GM12878 (cell line): ENCODE results near the gene CHST13. TPM values are rescaled to one million over a fixed set of nuclear protein-coding genes. Genes with fewer than 3 reads are reported as not detected.
A peak's percentile ranks its signal among the peaks of the same experiment; 100 is the strongest.

ENCODE experiments used
- ATAC-seq: fragments of 200-7000 bp; cut with Tn5 transposase; 3 replicates; pipeline ENCODE4 v1.9.1; 2020; ENCODE audit warnings: mild to moderate bottlenecking, moderate library complexity
- BruUV-seq: library from RNA; stranded (reverse); fragments of 400-500 nt; replicated peaks from 2 replicates; lab custom pipeline; 2021; lab: Mats Ljungman, UMichigan
- CTCF ChIA-PET: fragments of 300-600 bp; sonication (Branson Sonifier 250); formaldehyde crosslinking; extraction: SDS; loops from one replicate; lab custom pipeline; 2021; ENCODE audit warnings: inconsistent platforms; lab: Yijun Ruan, JAX
- POLR2A ChIA-PET: fragments of 350-600 bp; formaldehyde crosslinking; extraction: SDS; loops from one replicate; lab custom pipeline; 2021; ENCODE audit warnings: inconsistent platforms; lab: Charles Lee
- RAD21 ChIA-PET: fragments of 300-600 bp; sonication (Branson Sonifier 250); formaldehyde crosslinking; loops from one replicate; lab custom pipeline; 2023; ENCODE audit warnings: antibody characterized with exemption; ENCODE audit not compliant: unreplicated experiment; lab: Charles Lee
- SMC1A ChIA-PET: fragments of 300-600 bp; sonication (Branson Sonifier 250); formaldehyde crosslinking; loops from one replicate; lab custom pipeline; 2023; ENCODE audit not compliant: unreplicated experiment, uncharacterized antibody; lab: Charles Lee
- DNase-seq: peaks from one replicate; pipeline ENCODE4 v3.0.0-alpha.2; 2011; ENCODE audit warnings: low read depth, low spot score
- FAIRE-seq: peaks from 3 replicates; lab custom pipeline; 2011; peaks lifted over from hg19 to GRCh38; lab: Jason Lieb, UNC
- H2AFZ ChIP-seq: 2 replicates; pipeline ENCODE4 v1.6.0; 2011; ENCODE audit warnings: low read depth, low read length, control low read depth; ENCODE audit not compliant: control insufficient read depth
- H3K27ac ChIP-seq: 2 replicates; pipeline ENCODE4 v1.5.1; 2011; ENCODE audit warnings: control low read depth; ENCODE audit not compliant: control insufficient read depth, insufficient read depth
- H3K27me3 ChIP-seq, 2 experiments: replicated peaks in 1 of 2; 2 replicates each; pipeline versions ENCODE4 v1.6.0 to v1.6.1; 2011; ENCODE audit warnings: low read length in 1 of 2; ENCODE audit not compliant: control insufficient read depth in 2 of 2, insufficient read depth in 2 of 2
- H3K36me3 ChIP-seq, 2 experiments: 2 replicates each; pipeline ENCODE4 v1.5.1; 2011; ENCODE audit warnings: low read length in 1 of 2; ENCODE audit not compliant: control insufficient read depth in 2 of 2, insufficient read depth in 2 of 2
- H3K4me1 ChIP-seq: 2 replicates; pipeline ENCODE4 v1.6.1; 2011; ENCODE audit warnings: mild to moderate bottlenecking, low read length, moderate library complexity, mixed read lengths; ENCODE audit not compliant: control insufficient read depth, insufficient read depth
- H3K4me2 ChIP-seq: 2 replicates; pipeline ENCODE4 v1.6.0; 2011; ENCODE audit warnings: control low read depth; ENCODE audit not compliant: control insufficient read depth, insufficient read depth
- H3K4me3 ChIP-seq: fragments of 200-600 bp; sonication (generic); 2 replicates; pipeline ENCODE4 v1.5.1; 2016
- H3K79me2 ChIP-seq: 2 replicates; pipeline ENCODE4 v1.6.0; 2011; ENCODE audit warnings: low read length; ENCODE audit not compliant: control insufficient read depth, insufficient read depth
- H3K9ac ChIP-seq: 2 replicates; pipeline ENCODE4 v1.8.0; 2011; ENCODE audit warnings: low read length, control low read depth, mixed read lengths; ENCODE audit not compliant: control insufficient read depth, insufficient read depth
- H3K9me3 ChIP-seq: replicated peaks from 3 replicates; pipeline ENCODE4 v1.5.1; 2011; ENCODE audit warnings: mild to moderate bottlenecking, low read length; ENCODE audit not compliant: control insufficient read depth, insufficient read depth
- H4K20me1 ChIP-seq: 2 replicates; pipeline ENCODE4 v1.6.0; 2011; ENCODE audit not compliant: control insufficient read depth, insufficient read depth
- BHLHE40 ChIP-seq, 2 experiments: fragments of 450-650 bp in 1 of 2; IDR thresholded peaks; 2 replicates each; pipeline ENCODE4 v1.6.1; 2011 to 2017; ENCODE audit warnings: low read depth in 2 of 2, borderline replicate concordance in 1 of 2, improper control_type of control experiment in 1 of 2, low read length in 1 of 2, mild to moderate bottlenecking in 1 of 2
- CHD2 ChIP-seq: IDR thresholded peaks from 2 replicates; pipeline ENCODE4 v1.6.1; 2011; ENCODE audit warnings: low read depth, low read length, improper control_type of control experiment, borderline replicate concordance
- LARP7 ChIP-seq: fragments of 450-650 bp; IDR thresholded peaks from 2 replicates; pipeline ENCODE4 v1.6.1; 2017; ENCODE audit warnings: mild to moderate bottlenecking
- NR2C1 ChIP-seq: fragments of 450-650 bp; IDR thresholded peaks from 2 replicates; pipeline ENCODE4 v1.6.1; 2017; ENCODE audit warnings: antibody characterized with exemption, mild to moderate bottlenecking, moderate library complexity
- SMAD1 ChIP-seq: fragments of 450-650 bp; IDR thresholded peaks from 2 replicates; pipeline ENCODE4 v1.6.1; 2018; ENCODE audit warnings: mild to moderate bottlenecking, low read depth; ENCODE audit not compliant: partially characterized antibody
- SUPT20H ChIP-seq: IDR thresholded peaks from 2 replicates; pipeline ENCODE4 v1.6.1; 2011; ENCODE audit warnings: low read depth, mild to moderate bottlenecking, low read length, moderate library complexity, borderline replicate concordance; ENCODE audit not compliant: control insufficient read depth
- ZNF217 ChIP-seq: fragments of 450-650 bp; IDR thresholded peaks from 2 replicates; pipeline ENCODE4 v1.6.1; 2017; ENCODE audit warnings: antibody characterized with exemption, mild to moderate bottlenecking
- WGBS: methylation state at CpG from one replicate; pipeline ENCODE4 v1.1.6; 2016; ENCODE audit warnings: low lambda C conversion rate; ENCODE audit not compliant: insufficient replicate concordance, insufficient coverage; ENCODE audit errors: missing lambda C conversion rate; 5-methylcytosine and 5-hydroxymethylcytosine counted together
- in situ Hi-C: fragments of 300-500 bp; cut with MboI; formaldehyde crosslinking; loops from 9 replicates; pipeline ENCODE4 v1.14.3; 2018; ENCODE audit warnings: mixed read lengths
- intact Hi-C: fragments of 100-400 bp; cut with micrococcal nuclease; formaldehyde crosslinking; loops from one replicate; pipeline ENCODE4 v1.14.2; 2022; ENCODE audit not compliant: unreplicated experiment
- polyA plus RNA-seq, 11 experiments: library from polyadenylated mRNA; depleted of rRNA in 4 of 11; unstranded in 6 of 11; stranded (reverse) in 5 of 11; fragments of >200 nt; fragmentation: Nextera tagmentation in 4 of 11; fragmentation: Illumina TruSeq in 1 of 11; extraction: Ambion mirVana in 4 of 11; extraction: Trizol in 1 of 11; gene quantifications; 1 replicate in 1 of 11; 2 replicates in 10 of 11; pipeline versions ENCODE4 v1.2.1 to v1.2.3, GENCODE V29; 2011 to 2016; ENCODE audit warnings: inconsistent platforms in 2 of 11, missing spikeins in 2 of 11, low read depth in 1 of 11
- total RNA-seq, 4 experiments: library from RNA; depleted of rRNA in 3 of 4; stranded (reverse); fragments of >200 nt in 3 of 4; fragmentation: Illumina TruSeq in 1 of 4; extraction: Trizol in 1 of 4; gene quantifications; 2 replicates each; pipeline versions ENCODE4 v1.2.1 to v1.2.3, GENCODE V29; 2013 to 2021
- TF ChIP-seq, protein P1 (sequence below): fragments of 450-650 bp; IDR thresholded peaks from 2 replicates; pipeline ENCODE4 v1.6.1; 2017; ENCODE audit warnings: mild to moderate bottlenecking, moderate library complexity

Gene CHST13
- total and polyA plus RNA-seq, 10 of the 15 experiments (the other 5 are each of a cell fraction or from before 2014, with no cell fraction given): not detected

DNA sequence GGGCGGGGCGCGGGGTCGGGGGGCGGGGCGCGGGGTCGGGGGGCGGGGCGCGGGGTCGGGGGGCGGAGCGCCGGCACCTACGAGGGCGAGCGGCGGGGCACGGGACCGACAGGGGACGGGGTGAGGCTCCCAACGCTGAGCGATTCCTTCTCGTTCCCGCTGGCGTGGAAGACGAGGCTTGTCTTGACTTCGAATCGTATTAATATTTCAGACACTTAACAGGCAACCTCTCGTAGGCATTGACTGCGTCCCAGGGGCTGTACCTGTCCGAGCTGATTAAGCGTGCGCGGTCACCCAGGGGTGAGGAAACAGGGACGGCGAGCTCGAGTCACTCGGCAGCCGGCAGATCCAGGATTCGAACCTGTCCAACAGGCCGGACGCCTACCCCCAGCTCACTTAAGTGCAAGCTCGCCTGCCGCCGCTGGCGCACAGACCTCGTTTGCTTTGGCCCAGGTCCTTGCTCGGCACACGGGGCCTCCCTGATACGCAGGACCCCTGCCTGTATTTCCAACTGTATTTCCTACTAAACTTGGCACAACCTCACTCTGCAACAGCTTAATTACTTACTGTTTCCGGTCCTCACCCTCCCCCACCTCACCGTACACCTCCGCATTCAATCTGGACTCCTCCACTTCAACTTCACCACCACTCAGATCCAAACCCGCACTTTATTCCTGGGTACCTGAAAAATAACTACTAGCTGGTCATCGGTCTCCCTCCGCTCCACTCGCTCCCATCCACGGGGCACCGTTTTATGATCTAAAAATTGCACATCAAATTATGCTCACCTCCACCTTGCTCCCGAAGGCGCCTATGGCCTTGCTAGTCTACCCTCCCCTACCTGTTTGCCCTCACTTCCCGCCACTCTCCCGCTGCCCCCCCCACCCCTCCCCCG lies 47.5 kb upstream of the CHST13 start:
- H3K79me2 ChIP-seq: peaks cover 30% of the 10 kb centered on the region
- POLR2A ChIA-PET: no interaction called here
- H3K4me2 ChIP-seq: peak overlapping the region; percentile 84
- FAIRE-seq (peak; percentile 35), DNase-seq (no peak), ATAC-seq (peak; percentile 2; the same call in 1 of the 3 replicates)
- intact Hi-C loops: loop anchor here (10.0 kb wide), 1 partner anchor 232 kb away; no protein-coding TSS in a partner anchor
- 37% methylated on average over 49 of the region's 66 CpGs for WGBS
- peak overlapping the region; percentile 54; the same call in 1 of the 2 replicates for H3K4me3 ChIP-seq
- no peaks in the 10 kb centered on the region for H3K9me3 ChIP-seq
- in situ Hi-C loops: loop anchor here (10.0 kb wide), 1 partner anchor 562 kb away; no protein-coding TSS in a partner anchor
- no peaks in the 10 kb centered on the region for H3K27me3 ChIP-seq
- peaks cover 8% of the 10 kb centered on the region; the same call in 1 of the 2 replicates for H4K20me1 ChIP-seq
- H3K9ac ChIP-seq: no peak overlapping the region; the same call in 1 of the 2 replicates
- no peaks in the 10 kb centered on the region for H3K36me3 ChIP-seq
- SMC1A ChIA-PET: no interaction called here
- no peak overlapping the region for H3K27ac ChIP-seq
- CTCF ChIA-PET: interaction anchor here (0.9 to 1.1 kb wide), 2 partner anchors 50 to 342 kb away, joined by 3 read pairs; no protein-coding TSS in a partner anchor
- BruUV-seq: no TSS peak
- TF ChIP-seq LARP7: 0 out of 2 replicates have a peak, but pooled peaks have one; percentile 26
- TF ChIP-seq CHD2: no peak
- TF ChIP-seq SMAD1: no peak
- TF ChIP-seq BHLHE40 (IDR thresholded peaks at IDR 0.05; ENCODE audit: borderline replicate concordance in 1 of 2, low read depth in 2 of 2, low read length in 1 of 2): peak; percentile 33 to 46; a peak in 1 of 4 replicates
- TF ChIP-seq, protein P1, sequence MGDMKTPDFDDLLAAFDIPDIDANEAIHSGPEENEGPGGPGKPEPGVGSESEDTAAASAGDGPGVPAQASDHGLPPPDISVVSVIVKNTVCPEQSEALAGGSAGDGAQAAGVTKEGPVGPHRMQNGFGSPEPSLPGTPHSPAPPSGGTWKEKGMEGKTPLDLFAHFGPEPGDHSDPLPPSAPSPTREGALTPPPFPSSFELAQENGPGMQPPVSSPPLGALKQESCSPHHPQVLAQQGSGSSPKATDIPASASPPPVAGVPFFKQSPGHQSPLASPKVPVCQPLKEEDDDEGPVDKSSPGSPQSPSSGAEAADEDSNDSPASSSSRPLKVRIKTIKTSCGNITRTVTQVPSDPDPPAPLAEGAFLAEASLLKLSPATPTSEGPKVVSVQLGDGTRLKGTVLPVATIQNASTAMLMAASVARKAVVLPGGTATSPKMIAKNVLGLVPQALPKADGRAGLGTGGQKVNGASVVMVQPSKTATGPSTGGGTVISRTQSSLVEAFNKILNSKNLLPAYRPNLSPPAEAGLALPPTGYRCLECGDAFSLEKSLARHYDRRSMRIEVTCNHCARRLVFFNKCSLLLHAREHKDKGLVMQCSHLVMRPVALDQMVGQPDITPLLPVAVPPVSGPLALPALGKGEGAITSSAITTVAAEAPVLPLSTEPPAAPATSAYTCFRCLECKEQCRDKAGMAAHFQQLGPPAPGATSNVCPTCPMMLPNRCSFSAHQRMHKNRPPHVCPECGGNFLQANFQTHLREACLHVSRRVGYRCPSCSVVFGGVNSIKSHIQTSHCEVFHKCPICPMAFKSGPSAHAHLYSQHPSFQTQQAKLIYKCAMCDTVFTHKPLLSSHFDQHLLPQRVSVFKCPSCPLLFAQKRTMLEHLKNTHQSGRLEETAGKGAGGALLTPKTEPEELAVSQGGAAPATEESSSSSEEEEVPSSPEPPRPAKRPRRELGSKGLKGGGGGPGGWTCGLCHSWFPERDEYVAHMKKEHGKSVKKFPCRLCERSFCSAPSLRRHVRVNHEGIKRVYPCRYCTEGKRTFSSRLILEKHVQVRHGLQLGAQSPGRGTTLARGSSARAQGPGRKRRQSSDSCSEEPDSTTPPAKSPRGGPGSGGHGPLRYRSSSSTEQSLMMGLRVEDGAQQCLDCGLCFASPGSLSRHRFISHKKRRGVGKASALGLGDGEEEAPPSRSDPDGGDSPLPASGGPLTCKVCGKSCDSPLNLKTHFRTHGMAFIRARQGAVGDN: no peak
- TF ChIP-seq SUPT20H: no peak
- TF ChIP-seq ZNF217: no peak
- TF ChIP-seq NR2C1: peak; percentile 42
- peaks cover 9% of the 10 kb centered on the region; the same call in 1 of the 2 replicates for H3K4me1 ChIP-seq
- H2AFZ ChIP-seq: peak overlapping the region; percentile 98
- RAD21 ChIA-PET: interaction anchor here (1.4 to 1.5 kb wide), 2 partner anchors 80 to 85 kb away, joined by 3 to 4 read pairs; no protein-coding TSS in a partner anchor
